ENCODE measurements around the gene SLC7A10. TPM values are rescaled to one million over a fixed set of nuclear protein-coding genes. Genes with fewer than 3 reads are reported as not detected.

The SLC7A10 gene
- total RNA-seq, 1 donor from 2014 or later, result 0.62 TPM

DNA sequence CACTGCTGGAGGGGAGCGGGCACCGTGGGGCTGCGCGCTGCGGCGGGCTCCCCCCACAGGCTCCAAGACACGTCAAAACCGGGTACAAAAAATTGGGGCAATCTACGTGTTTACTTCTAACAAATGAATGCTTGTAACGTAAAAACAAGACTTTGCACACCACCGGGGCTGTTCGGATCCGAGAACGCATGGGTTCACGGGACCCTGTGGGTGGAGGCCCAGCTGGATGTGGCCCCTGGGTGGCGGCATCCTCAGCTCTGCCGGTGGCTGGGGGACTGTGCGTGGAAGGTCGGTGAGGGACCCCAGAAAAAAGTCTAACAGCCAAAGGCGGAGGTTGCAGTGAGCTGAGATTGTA lies 10.3 kb upstream of the SLC7A10 start:
- no peak overlapping the region for H3K4me3 ChIP-seq
- DNase-seq, result no peak
- ATAC-seq, result no peak
- no peak overlapping the region for H3K27ac ChIP-seq
- H3K9me3 ChIP-seq, result no peaks in the 10 kb centered on the region
- no peaks in the 10 kb centered on the region for H3K4me1 ChIP-seq
- intact Hi-C loops (cut with DNase I), result loop anchor here (5.0 kb wide), 1 partner anchor 171 kb away; no protein-coding TSS in a partner anchor
- no peak for TF ChIP-seq CTCF (IDR thresholded peaks at IDR 0.05)
- H3K27me3 ChIP-seq (ENCODE audit: low read depth), result peaks cover 10% of the 10 kb centered on the region
- no peaks in the 10 kb centered on the region for H3K36me3 ChIP-seq

GRCh38 chr19:33235269-33235995 lies 9.8 kb upstream of the SLC7A10 start:
- Histone ChIP-seq H3K4me3 (no peak overlapping the region), H3K27me3 (ENCODE audit: low read depth) (peaks cover 10% of the 10 kb centered on the region), H3K4me1 (no peaks in the 10 kb centered on the region), H3K36me3 (no peaks in the 10 kb centered on the region), H3K27ac (no peak overlapping the region), H3K9me3 (no peaks in the 10 kb centered on the region)
- DNase-seq, result peak; percentile 90
- peak; percentile 93 for TF ChIP-seq CTCF (IDR thresholded peaks at IDR 0.05)
- ATAC-seq, result peak; percentile 79 to 85
- intact Hi-C loops (cut with DNase I), result loop anchor here (5.0 kb wide), 1 partner anchor 172 kb away; no protein-coding TSS in a partner anchor

DNA sequence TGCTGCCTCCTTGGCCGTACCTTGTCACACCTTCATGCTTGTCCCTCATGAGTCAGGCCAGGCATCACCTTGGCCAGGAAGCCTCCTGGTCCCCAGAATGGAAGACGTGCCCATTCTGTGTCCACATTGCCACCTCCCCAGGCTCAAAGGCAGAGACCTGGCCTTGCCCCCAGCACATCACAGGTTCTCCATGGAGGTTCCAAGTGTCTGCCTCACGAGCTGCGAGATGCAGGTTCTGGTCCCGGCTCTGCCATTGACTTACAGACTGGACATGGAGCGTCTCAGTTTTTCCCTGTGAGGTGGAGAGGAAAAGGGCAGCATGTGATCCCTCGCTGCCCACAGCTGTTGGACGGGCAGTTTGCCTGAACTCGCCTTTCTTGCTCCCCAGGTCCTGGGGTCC lies 9.1 kb upstream of the SLC7A10 start:
- ATAC-seq (no peak), DNase-seq (no peak)
- Histone ChIP-seq H3K36me3 (no peaks in the 10 kb centered on the region), H3K27ac (no peak overlapping the region), H3K9me3 (no peaks in the 10 kb centered on the region), H3K4me3 (no peak overlapping the region), H3K27me3 (ENCODE audit: low read depth) (peaks cover 10% of the 10 kb centered on the region), H3K4me1 (no peaks in the 10 kb centered on the region)
- no peak for TF ChIP-seq CTCF (IDR thresholded peaks at IDR 0.05)
- intact Hi-C loops (cut with DNase I), result loop anchor here (5.0 kb wide), 1 partner anchor 173 kb away; no protein-coding TSS in a partner anchor

DNA sequence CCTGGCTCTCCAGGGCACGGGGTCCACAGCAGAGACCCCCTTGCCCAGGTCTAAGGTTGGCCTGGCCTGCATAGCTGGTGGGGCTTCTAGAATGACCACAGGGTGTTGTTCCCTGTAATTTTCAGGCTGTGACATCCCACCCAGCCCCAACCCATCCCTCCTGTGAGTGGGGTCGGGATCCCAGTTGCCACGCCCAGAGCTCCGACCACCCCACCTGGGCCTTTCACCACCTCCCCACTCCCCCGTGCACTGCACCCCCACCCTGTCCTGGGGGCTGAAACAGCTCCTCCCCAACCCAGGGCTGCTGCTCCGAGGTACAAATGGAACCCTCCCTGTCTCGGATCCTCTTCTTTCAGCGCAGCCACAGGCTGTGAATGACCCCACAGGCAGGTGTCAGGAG lies 8.4 kb upstream of the SLC7A10 start:
- intact Hi-C loops (cut with DNase I), result no loop called here
- ATAC-seq, result no peak
- no peak overlapping the region for H3K27ac ChIP-seq
- no peak for DNase-seq
- peaks cover 10% of the 10 kb centered on the region for H3K27me3 ChIP-seq (ENCODE audit: low read depth)
- H3K4me3 ChIP-seq, result no peak overlapping the region
- H3K4me1 ChIP-seq, result no peaks in the 10 kb centered on the region
- no peaks in the 10 kb centered on the region for H3K36me3 ChIP-seq
- TF ChIP-seq CTCF (IDR thresholded peaks at IDR 0.05), result no peak
- no peaks in the 10 kb centered on the region for H3K9me3 ChIP-seq

- no peak overlapping the region for H3K4me3 ChIP-seq
- TF ChIP-seq CTCF (IDR thresholded peaks at IDR 0.05), result no peak
- no peaks in the 10 kb centered on the region for H3K4me1 ChIP-seq
- DNase-seq (no peak), ATAC-seq (no peak)
- no peaks in the 10 kb centered on the region for H3K36me3 ChIP-seq
- peaks cover 10% of the 10 kb centered on the region for H3K27me3 ChIP-seq (ENCODE audit: low read depth)
- H3K27ac ChIP-seq, result no peak overlapping the region
- H3K9me3 ChIP-seq, result peaks cover 7% of the 10 kb centered on the region
- intact Hi-C loops (cut with DNase I), result no loop called here
These were observed 7.6 kb upstream of the SLC7A10 start for GRCh38 chr19:33233056-33233873.

All from lower lobe of right lung (tissue), 2 donors.